Stimulated activated CD4-positive, alpha-beta T cell treated with anti-CD3 and anti-CD28 coated beads, Interleukin-2, amount 100 ng/mL, for 4 hours (primary cell): Measurements from ENCODE around the gene ETV4.
"Not testable (repeated sequence)": the region's sequence is repeated elsewhere in the genome, so short reads cannot be mapped to it uniquely, and the experiment has no call there.

Experiments
- DNase-seq: peaks from one replicate; pipeline ENCODE4 v3.0.0-alpha.2; 2020; ENCODE audit warnings: low read depth

The ETV4 gene

DNA sequence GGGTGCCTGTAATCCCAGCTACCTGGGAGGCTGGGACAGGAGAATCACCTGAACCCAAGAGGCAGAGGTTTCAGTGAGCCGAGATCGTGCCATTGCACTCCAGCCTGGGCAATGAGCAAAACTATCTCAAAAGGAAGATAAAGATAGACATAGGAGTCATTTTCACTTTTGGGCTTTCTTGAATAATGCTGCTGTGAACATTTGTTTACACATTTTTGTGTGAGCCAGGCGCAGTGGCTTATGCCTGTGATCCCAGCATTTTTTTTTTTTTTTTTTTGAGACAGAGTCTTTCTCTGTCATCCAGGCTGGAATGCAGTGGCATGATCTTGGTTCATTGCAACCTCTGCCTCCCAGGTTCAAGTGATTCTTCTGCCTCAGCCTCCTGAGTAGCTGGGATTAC is 34.9 kb downstream of the ETV4 start:
- not testable (repeated sequence) for DNase-seq

DNA sequence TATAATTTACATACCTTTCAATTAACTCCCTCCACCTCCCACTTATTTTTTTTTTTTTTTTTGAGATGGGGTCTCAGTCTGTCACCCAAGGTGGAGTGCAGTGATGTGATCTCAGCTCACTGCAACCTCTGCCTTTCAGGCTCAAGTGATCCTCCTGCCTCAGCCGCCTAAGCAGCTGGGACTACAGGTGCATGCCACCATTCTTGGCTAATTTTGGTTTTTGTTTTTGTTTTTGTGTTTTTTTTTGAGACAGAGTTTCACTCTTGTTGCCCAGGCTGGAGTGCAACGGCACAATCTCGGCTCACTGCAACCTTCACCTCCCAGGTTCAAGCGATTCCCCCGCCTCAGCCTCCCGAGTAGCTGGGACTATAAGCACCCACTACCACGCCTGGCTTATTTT is 36.7 kb downstream of the ETV4 start:
- DNase-seq: not testable (repeated sequence)

DNA sequence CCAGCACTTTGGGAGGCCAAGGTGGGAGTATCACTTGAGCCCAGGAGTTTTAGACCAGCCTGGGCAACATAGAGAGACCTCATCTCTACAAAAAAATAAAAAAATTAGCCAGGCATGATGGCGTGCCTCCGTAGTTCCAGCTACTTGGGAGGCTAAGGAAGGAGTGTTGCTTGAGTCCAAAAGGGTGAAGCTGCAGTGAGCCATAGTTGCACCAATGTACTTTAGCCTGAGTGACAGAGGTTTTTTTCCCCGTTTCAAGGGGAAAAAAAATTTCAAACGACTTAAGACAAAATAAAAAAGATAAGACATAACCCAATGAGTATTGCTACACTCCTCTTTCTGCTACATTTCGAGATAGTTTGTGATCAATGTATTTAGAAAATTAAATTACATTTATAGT is 55.5 kb downstream of the ETV4 start:
- no peak for DNase-seq

DNA sequence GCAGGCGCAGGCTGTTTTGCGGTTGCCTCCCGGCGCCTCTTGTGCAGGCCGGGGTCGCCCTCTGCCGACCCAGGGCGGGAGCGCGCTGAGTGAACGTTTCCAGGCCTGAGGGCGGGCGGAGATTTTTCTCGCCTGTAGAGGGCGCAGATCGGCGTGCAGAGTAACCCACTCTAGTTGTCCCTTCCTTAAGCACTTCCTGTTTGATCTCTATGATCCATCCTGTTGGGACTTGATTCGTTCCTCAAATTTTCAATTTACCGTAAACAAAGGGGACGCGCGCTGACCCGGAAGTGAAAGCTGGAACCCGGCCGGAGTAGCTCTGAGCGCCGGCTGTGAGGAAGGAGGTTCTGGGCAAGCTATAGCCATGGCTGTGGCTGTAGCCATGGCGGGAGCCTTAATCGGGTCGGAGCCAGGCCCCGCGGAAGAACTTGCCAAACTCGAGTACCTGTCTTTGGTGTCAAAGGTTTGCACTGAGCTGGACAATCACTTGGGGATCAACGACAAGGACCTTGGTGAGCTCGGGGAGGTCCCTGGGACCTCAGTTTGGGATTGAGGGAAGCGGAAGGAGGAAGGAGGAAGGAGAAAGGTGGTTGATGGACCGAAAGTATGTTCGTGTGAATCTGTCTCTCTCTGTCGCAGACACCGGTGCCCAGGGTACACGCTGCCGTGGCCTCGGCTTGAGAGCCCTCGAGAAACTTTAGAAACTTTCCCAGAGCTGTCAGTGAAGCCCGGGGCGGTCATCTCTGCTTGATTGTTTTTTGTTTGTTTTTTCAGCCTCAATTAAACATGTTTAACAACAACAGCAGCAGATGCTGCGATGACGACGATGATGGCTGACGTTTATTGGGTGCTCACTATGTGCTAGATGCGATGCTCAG is 62.2 kb downstream of the ETV4 start, which contains the start of gene DHX8:
DHX8 (plus strand) TSS at position 302 of the 878 bp plus-strand sequence; CDS start at position 365, 63 bp downstream.
- peak; percentile 96 for DNase-seq

DNA sequence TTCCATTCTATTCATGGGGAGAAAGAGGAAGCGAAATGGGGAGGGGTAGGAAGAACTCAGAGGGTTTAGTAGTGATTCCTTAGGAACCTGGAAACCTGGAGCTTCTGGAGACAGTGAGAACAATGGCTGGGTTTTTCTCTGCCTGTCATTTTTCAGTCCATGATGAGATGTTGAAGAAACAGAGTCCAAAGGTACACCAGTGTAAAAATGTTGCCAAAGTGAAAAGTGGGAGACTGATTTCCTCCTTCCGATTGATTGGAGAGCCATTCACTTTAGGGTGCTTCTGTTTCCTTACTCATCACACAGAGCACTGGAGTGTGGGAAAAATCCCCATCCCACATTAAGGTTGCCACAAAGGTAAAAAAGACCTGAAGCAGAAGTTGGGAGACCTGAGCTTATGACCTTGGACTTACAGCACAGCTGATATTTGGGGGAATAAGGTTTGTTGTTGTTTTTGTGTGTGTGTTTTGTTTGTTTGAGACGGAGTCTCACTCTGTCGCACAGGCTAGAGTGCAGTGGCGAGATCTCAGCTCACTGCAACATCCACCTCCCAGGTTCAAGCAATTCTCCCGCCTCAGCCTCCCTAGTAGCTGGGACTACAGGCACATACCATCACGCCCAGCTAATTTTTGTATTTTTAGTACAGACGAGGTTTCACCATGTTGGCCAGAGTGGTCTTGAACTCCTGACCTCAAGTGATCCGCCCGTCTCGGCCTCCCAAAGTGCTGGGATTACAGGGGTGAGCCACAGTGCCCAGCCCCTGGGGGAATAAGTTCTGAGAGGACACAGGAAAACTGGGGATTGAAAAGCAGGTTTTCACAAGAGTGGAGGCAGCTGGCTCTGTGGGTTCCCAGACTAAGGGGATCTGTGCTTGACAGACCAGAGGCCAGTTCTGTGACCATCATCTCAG is 63.8 kb downstream of the ETV4 start:
- DNase-seq: no peak

DNA sequence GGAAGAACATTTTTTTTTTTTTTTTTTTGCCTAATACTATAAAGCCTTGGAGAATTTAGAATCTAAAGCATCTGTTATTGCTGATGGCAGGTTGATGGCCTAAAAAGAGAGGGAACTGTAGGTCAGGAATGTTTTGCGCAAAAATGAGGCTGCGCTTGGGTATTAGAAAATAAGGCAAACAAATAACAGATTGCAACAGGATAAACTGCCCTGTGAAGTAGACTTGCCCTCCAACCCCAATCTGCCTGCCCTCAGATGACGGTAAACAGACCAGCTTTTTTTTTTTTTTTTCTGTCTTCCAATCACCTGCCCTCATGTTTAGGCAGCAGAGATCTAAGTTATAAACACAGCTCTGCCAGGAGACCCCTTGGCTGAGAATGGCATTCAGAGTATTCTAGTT is 66.2 kb downstream of the ETV4 start:
- no peak for DNase-seq
